Neural progenitor cell (in vitro differentiated cells): ENCODE measurements around the gene CHRM4. TPM values are rescaled to one million over a fixed set of nuclear protein-coding genes. Genes with fewer than 3 reads are reported as not detected.
A peak's percentile ranks its signal among the peaks of the same experiment; 100 is the strongest.

Source experiments
- DNase-seq: peaks from one replicate; pipeline ENCODE4 v3.0.0-alpha.2; 2016; ENCODE audit warnings: low spot score
- H2AFZ ChIP-seq: fragments of 200-600 bp; sonication (generic); replicated peaks from 2 replicates; pipeline ENCODE4 v1.6.1; 2016; ENCODE audit warnings: antibody characterized with exemption
- H3F3A ChIP-seq: fragments of 200-600 bp; sonication (generic); 2 replicates; pipeline ENCODE4 v1.6.1; 2016; ENCODE audit warnings: antibody characterized with exemption, low read depth
- H3K27ac ChIP-seq: fragments of 200-600 bp; sonication (generic); 2 replicates; pipeline ENCODE4 v1.5.1; 2016; ENCODE audit warnings: mild to moderate bottlenecking
- H3K27me3 ChIP-seq: fragments of 200-600 bp; sonication (generic); 2 replicates; pipeline ENCODE4 v1.6.1; 2016; ENCODE audit warnings: mild to moderate bottlenecking, moderate library complexity
- H3K36me3 ChIP-seq: fragments of 200-600 bp; sonication (generic); 2 replicates; pipeline ENCODE4 v1.5.1; 2016
- H3K4me1 ChIP-seq: fragments of 200-600 bp; sonication (generic); 2 replicates; pipeline ENCODE4 v1.6.1; 2016; ENCODE audit warnings: mixed run types
- H3K4me2 ChIP-seq: fragments of 200-600 bp; sonication (generic); 2 replicates; pipeline ENCODE4 v1.6.1; 2016
- H3K4me3 ChIP-seq: fragments of 200-600 bp; sonication (generic); 2 replicates; pipeline ENCODE4 v1.5.1; 2016
- H3K79me2 ChIP-seq: fragments of 200-600 bp; sonication (generic); 2 replicates; pipeline ENCODE4 v1.6.1; 2016; ENCODE audit warnings: low read depth
- H3K9ac ChIP-seq: fragments of 200-600 bp; sonication (generic); 2 replicates; pipeline ENCODE4 v1.6.1; 2016
- H3K9me3 ChIP-seq: fragments of 200-600 bp; sonication (generic); 2 replicates; pipeline ENCODE4 v1.5.1; 2016; ENCODE audit warnings: low read depth
- H4K20me1 ChIP-seq: fragments of 200-600 bp; sonication (generic); 2 replicates; pipeline ENCODE4 v1.6.1; 2016; ENCODE audit warnings: low read depth
- H3K27ac Mint-ChIP-seq: 3 replicates; pipeline ENCODE4 v1.8.0; 2021; ENCODE audit warnings: mixed read lengths
- H3K27me3 Mint-ChIP-seq: 2 replicates; pipeline ENCODE4 v1.8.0; 2022; ENCODE audit warnings: low read depth, mild to moderate bottlenecking, inconsistent platforms, moderate library complexity, mixed read lengths; ENCODE audit not compliant: insufficient read depth
- H3K36me3 Mint-ChIP-seq: 3 replicates; pipeline ENCODE4 v1.8.0; 2021; ENCODE audit warnings: mixed read lengths
- H3K4me1 Mint-ChIP-seq: 3 replicates; pipeline ENCODE4 v1.8.0; 2021; ENCODE audit warnings: mixed read lengths
- H3K4me3 Mint-ChIP-seq: 3 replicates; pipeline ENCODE4 v1.8.0; 2021; ENCODE audit warnings: mild to moderate bottlenecking, moderate library complexity, mixed read lengths
- H3K9me3 Mint-ChIP-seq: 3 replicates; pipeline ENCODE4 v1.8.0; 2020; ENCODE audit warnings: mixed read lengths
- EZH2 ChIP-seq: fragments of 200-600 bp; sonication (generic); IDR thresholded peaks from 2 replicates; pipeline ENCODE4 v1.6.1; 2017; ENCODE audit warnings: antibody characterized with exemption, mild to moderate bottlenecking, moderate library complexity
- EZH2phosphoT487 ChIP-seq: fragments of 200-600 bp; sonication (generic); IDR thresholded peaks from 2 replicates; pipeline ENCODE4 v1.6.1; 2017; ENCODE audit warnings: antibody characterized with exemption
- total RNA-seq: library from RNA; depleted of rRNA; stranded (reverse); fragments of >200 nt; gene quantifications from 2 replicates; pipeline ENCODE4 v1.2.3, GENCODE V29; 2015; ENCODE audit warnings: low replicate concordance
- TF ChIP-seq, protein P1 (sequence below): fragments of 200-600 bp; sonication (generic); IDR thresholded peaks from 2 replicates; pipeline ENCODE4 v1.5.1; 2017; ENCODE audit warnings: antibody characterized with exemption, mild to moderate bottlenecking

Gene CHRM4
- total RNA-seq, 1 donor from 2014 or later: not detected

DNA sequence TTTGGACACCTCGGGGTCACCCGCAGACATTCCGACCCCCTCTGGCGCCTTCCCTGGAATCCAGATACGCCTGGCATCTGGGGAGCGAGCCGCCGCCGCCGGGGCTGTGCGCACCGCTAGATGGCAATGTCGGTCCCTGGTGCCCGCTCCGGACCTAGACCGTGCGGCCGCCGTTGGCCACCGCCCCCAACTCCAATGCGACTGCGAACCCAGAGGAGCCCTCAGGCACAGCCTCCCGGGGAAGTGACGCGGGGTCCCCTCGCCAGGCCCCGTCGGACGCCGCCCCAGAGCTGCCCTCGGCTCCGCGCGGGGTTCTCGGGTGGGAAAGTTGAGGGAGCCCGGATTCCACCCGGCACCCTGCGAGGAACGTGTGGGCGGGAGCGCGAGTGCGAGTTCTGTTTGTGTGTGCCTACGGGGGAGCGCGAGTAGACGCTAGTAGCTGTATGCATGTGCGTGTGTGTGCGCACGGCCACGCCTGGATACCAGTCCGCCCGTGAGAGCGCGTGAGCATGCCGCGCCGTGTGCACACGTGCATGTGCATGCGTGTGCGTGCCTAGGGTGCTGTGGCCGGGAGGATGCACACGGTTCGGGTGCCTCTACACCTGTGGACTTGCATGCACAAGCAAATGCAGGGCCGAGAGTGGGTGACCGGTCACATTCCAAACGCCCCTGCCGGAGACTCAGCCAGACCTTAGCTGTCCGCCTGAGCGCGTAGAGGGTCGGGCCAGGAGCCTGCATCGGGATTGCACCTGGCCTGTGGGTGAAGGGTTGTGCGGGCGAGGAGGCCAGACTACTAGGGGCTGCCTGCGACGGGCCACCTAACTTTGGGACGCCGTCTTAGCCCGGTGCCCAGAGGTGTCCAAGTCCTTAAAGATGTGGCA, 1.9 kb downstream of the CHRM4 start:
- peaks cover 23% of the 10 kb centered on the region for H3K4me1 ChIP-seq
- H3K9me3 ChIP-seq: no peaks in the 10 kb centered on the region
- H3K9ac ChIP-seq: no peak overlapping the region
- peaks cover 2% of the 10 kb centered on the region for H3K9me3 Mint-ChIP-seq
- peaks cover 2% of the 10 kb centered on the region for H3K36me3 Mint-ChIP-seq
- H3K27ac ChIP-seq: no peak overlapping the region
- H3K4me3 Mint-ChIP-seq: peak overlapping the region; percentile 78
- H3K36me3 ChIP-seq: no peaks in the 10 kb centered on the region
- H3K4me1 Mint-ChIP-seq: peaks cover 35% of the 10 kb centered on the region
- H3K27me3 ChIP-seq: peaks cover 77% of the 10 kb centered on the region
- DNase-seq: peak; percentile 93
- TF ChIP-seq, protein P1, sequence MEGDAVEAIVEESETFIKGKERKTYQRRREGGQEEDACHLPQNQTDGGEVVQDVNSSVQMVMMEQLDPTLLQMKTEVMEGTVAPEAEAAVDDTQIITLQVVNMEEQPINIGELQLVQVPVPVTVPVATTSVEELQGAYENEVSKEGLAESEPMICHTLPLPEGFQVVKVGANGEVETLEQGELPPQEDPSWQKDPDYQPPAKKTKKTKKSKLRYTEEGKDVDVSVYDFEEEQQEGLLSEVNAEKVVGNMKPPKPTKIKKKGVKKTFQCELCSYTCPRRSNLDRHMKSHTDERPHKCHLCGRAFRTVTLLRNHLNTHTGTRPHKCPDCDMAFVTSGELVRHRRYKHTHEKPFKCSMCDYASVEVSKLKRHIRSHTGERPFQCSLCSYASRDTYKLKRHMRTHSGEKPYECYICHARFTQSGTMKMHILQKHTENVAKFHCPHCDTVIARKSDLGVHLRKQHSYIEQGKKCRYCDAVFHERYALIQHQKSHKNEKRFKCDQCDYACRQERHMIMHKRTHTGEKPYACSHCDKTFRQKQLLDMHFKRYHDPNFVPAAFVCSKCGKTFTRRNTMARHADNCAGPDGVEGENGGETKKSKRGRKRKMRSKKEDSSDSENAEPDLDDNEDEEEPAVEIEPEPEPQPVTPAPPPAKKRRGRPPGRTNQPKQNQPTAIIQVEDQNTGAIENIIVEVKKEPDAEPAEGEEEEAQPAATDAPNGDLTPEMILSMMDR: peak; percentile 87
- TF ChIP-seq EZH2phosphoT487: peak; percentile 63
- TF ChIP-seq EZH2: peak; percentile 72
- H3K79me2 ChIP-seq: no peaks in the 10 kb centered on the region
- peak overlapping the region; percentile 89 for H3K4me2 ChIP-seq
- peak overlapping the region; percentile 53 for H3K4me3 ChIP-seq
- peaks cover 22% of the 10 kb centered on the region for H3F3A ChIP-seq
- peaks cover 54% of the 10 kb centered on the region for H3K27me3 Mint-ChIP-seq
- peak overlapping the region; percentile 76 for H2AFZ ChIP-seq
- peaks cover 59% of the 10 kb centered on the region for H4K20me1 ChIP-seq
- H3K27ac Mint-ChIP-seq: no peak overlapping the region

DNA sequence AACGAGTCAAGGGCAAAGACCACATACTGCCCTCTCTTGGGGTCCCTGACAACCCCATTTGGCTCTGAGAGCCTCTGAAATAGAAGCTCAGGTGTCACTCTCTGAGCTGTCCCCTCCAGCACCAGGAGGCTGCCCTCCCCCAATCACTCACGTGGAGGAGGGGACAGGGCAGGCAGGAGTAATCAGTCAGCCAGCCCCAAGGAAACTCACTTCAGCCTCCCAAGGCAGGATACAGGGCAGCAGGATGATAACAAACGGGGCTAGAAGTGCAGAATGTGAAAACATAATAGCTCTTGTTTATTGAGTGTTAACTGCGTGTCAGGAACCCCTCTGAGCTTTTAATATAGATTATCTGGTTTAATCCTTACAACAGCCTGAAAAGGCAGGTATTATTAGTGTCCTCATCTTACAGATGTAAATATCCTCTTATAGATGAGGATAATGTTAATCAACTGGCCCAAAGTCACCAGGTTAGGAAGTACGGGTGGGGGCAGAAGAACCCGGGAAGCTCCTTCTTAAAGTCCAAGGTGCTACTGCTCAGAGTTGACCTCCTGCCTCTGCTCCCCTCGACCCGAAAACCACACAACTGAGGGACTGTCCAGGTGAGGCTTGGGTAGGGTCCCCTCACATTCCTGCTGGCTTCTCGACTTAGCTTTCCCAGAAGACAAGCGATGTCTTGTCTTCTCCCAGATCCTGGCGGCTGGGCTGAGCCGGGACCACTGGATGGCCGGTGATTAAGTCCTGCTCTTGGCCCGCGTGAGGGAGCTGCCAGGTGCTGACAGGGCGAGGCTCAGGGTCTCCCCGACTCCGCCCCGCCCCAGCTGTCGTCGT, 2.7 kb downstream of the CHRM4 start:
- H3K27ac Mint-ChIP-seq: no peak overlapping the region
- TF ChIP-seq EZH2phosphoT487 (no peak), EZH2 (no peak)
- TF ChIP-seq, protein P1: no peak
- Histone ChIP-seq H3K27ac (no peak overlapping the region), H3K9ac (no peak overlapping the region), H3F3A (peaks cover 22% of the 10 kb centered on the region), H3K27me3 (peaks cover 72% of the 10 kb centered on the region), H3K4me3 (peak overlapping the region; percentile 53), H4K20me1 (peaks cover 61% of the 10 kb centered on the region), H3K36me3 (no peaks in the 10 kb centered on the region), H3K4me1 (peaks cover 23% of the 10 kb centered on the region), H3K4me2 (peak overlapping the region; percentile 89), H3K79me2 (no peaks in the 10 kb centered on the region), H3K9me3 (no peaks in the 10 kb centered on the region), H2AFZ (no peak overlapping the region)
- H3K27me3 Mint-ChIP-seq: peaks cover 54% of the 10 kb centered on the region
- H3K36me3 Mint-ChIP-seq: peaks cover 2% of the 10 kb centered on the region
- H3K9me3 Mint-ChIP-seq: peaks cover 2% of the 10 kb centered on the region
- H3K4me3 Mint-ChIP-seq: peak overlapping the region; percentile 78
- H3K4me1 Mint-ChIP-seq: peaks cover 39% of the 10 kb centered on the region
- peak; percentile 37 for DNase-seq

- Histone ChIP-seq H3K4me3 (no peak overlapping the region), H3K4me1 (peaks cover 29% of the 10 kb centered on the region), H3K9me3 (no peaks in the 10 kb centered on the region), H3K27ac (no peak overlapping the region), H3F3A (peaks cover 23% of the 10 kb centered on the region), H3K9ac (no peak overlapping the region), H3K4me2 (peak overlapping the region; percentile 89), H4K20me1 (peaks cover 61% of the 10 kb centered on the region), H2AFZ (no peak overlapping the region), H3K27me3 (peaks cover 64% of the 10 kb centered on the region), H3K79me2 (peaks cover 2% of the 10 kb centered on the region), H3K36me3 (no peaks in the 10 kb centered on the region)
- DNase-seq: no peak
- TF ChIP-seq EZH2phosphoT487 (no peak), EZH2 (no peak)
- TF ChIP-seq, protein P1: no peak
- no peak overlapping the region for H3K27ac Mint-ChIP-seq
- H3K27me3 Mint-ChIP-seq: peaks cover 49% of the 10 kb centered on the region
- H3K4me1 Mint-ChIP-seq: peaks cover 43% of the 10 kb centered on the region
- H3K36me3 Mint-ChIP-seq: peaks cover 7% of the 10 kb centered on the region
- H3K4me3 Mint-ChIP-seq: peak overlapping the region; percentile 58
- H3K9me3 Mint-ChIP-seq: peaks cover 2% of the 10 kb centered on the region
Measured at GRCh38 chr11:46387919-46388618, 3.5 kb downstream of the CHRM4 start.
